Keratinocyte (primary cell): ENCODE results near the gene SKIDA1. TPM values are rescaled to one million over a fixed set of nuclear protein-coding genes. Genes with fewer than 3 reads are reported as not detected.

Experiments
- DNase-seq: peaks from one replicate; pipeline ENCODE4 v3.0.0-alpha.2; 2011; ENCODE audit warnings: low read depth, missing footprints, low spot score
- FAIRE-seq: peaks from 2 replicates; lab custom pipeline; 2011; peaks lifted over from hg19 to GRCh38; lab: Jason Lieb, UNC
- H2AFZ ChIP-seq: 2 replicates; pipeline ENCODE4 v1.6.0; 2012; ENCODE audit warnings: low read length, control low read depth, inconsistent platforms; ENCODE audit not compliant: control insufficient read depth
- H3K27ac ChIP-seq: 2 replicates; pipeline ENCODE4 v1.5.1; 2011; ENCODE audit warnings: low read length; ENCODE audit not compliant: control insufficient read depth, insufficient read depth
- H3K27me3 ChIP-seq: 3 replicates; pipeline ENCODE4 v1.6.0; 2011; ENCODE audit warnings: low read length; ENCODE audit not compliant: control insufficient read depth, insufficient read depth; ENCODE audit errors: extremely low read depth
- H3K36me3 ChIP-seq, 2 experiments: 2 replicates in 1 of 2; 3 replicates in 1 of 2; pipeline ENCODE4 v1.5.1; 2011; ENCODE audit warnings: low read length in 2 of 2, mild to moderate bottlenecking in 1 of 2; ENCODE audit not compliant: control insufficient read depth in 2 of 2, insufficient read depth in 2 of 2; ENCODE audit errors: extremely low read depth in 1 of 2
- H3K4me1 ChIP-seq: 3 replicates; pipeline ENCODE4 v1.5.1; 2011; ENCODE audit warnings: low read length; ENCODE audit not compliant: control insufficient read depth, insufficient read depth; ENCODE audit errors: extremely low read depth
- H3K4me2 ChIP-seq: 3 replicates; pipeline ENCODE4 v1.6.0; 2011; ENCODE audit warnings: low read depth, low read length; ENCODE audit not compliant: control insufficient read depth, insufficient read depth; ENCODE audit errors: extremely low read depth
- H3K4me3 ChIP-seq, 3 experiments: fragments of 200-600 bp in 1 of 3; sonication (generic) in 1 of 3; 2 replicates in 2 of 3; 3 replicates in 1 of 3; pipeline ENCODE4 v1.5.1; 2011 to 2016; ENCODE audit warnings: low read length in 3 of 3, mild to moderate bottlenecking in 3 of 3, control low read depth in 2 of 3, inconsistent platforms in 1 of 3, low read depth in 1 of 3, mixed read lengths in 1 of 3, mixed run types in 1 of 3, moderate library complexity in 1 of 3; ENCODE audit not compliant: control insufficient read depth in 2 of 3, insufficient read depth in 2 of 3; ENCODE audit errors: extremely low read depth in 1 of 3
- H3K79me2 ChIP-seq: 2 replicates; pipeline ENCODE4 v1.6.0; 2012; ENCODE audit warnings: low read length; ENCODE audit not compliant: control insufficient read depth, insufficient read depth
- H3K9ac ChIP-seq: 3 replicates; pipeline ENCODE4 v1.6.0; 2011; ENCODE audit warnings: low read length; ENCODE audit not compliant: control insufficient read depth, insufficient read depth; ENCODE audit errors: extremely low read depth
- H3K9me1 ChIP-seq: 3 replicates; pipeline ENCODE4 v1.6.0; 2011; ENCODE audit warnings: low read length; ENCODE audit not compliant: control insufficient read depth, insufficient read depth; ENCODE audit errors: extremely low read depth
- H3K9me3 ChIP-seq: 2 replicates; pipeline ENCODE4 v1.5.1; 2012; ENCODE audit warnings: low read depth, low read length; ENCODE audit not compliant: control insufficient read depth
- H4K20me1 ChIP-seq: 3 replicates; pipeline ENCODE4 v1.6.0; 2011; ENCODE audit warnings: low read length; ENCODE audit not compliant: control insufficient read depth, insufficient read depth; ENCODE audit errors: extremely low read depth
- EZH2 ChIP-seq: IDR thresholded peaks from one replicate; pipeline ENCODE4 v1.6.1; 2012; ENCODE audit warnings: inconsistent platforms, mild to moderate bottlenecking, low read length, moderate library complexity
- dilution Hi-C: fragments of 300-500 bp; cut with MboI; formaldehyde crosslinking; loops from one replicate; pipeline ENCODE4 v1.7.0; 2020; ENCODE audit warnings: low sequenced_read_pairs; ENCODE audit not compliant: extremely low pct_ligation_motif_present
- polyA plus RNA-seq, 5 experiments: library from polyadenylated mRNA; depleted of rRNA in 3 of 5; stranded (reverse) in 3 of 5; stranded (forward) in 1 of 5; unstranded in 1 of 5; fragments of >200 nt; gene quantifications; 1 replicate in 1 of 5; 2 replicates in 3 of 5; 3 replicates in 1 of 5; pipeline versions ENCODE4 v1.2.1 to v1.2.3, GENCODE V29; 2011 to 2012; ENCODE audit warnings: missing spikeins in 2 of 5, low read depth in 1 of 5, low replicate concordance in 1 of 5
- TF ChIP-seq, protein P1 (sequence below), 3 experiments: IDR thresholded peaks in 1 of 3; conservative IDR thresholded peaks in 1 of 3; optimal IDR thresholded peaks in 1 of 3; 2 replicates in 2 of 3; 3 replicates in 1 of 3; pipeline versions ENCODE3 to v1.5.1; 2011; ENCODE audit warnings: low read length in 3 of 3, mild to moderate bottlenecking in 3 of 3, moderate library complexity in 2 of 3, control low read depth in 1 of 3, inconsistent platforms in 1 of 3; ENCODE audit not compliant: insufficient read depth in 2 of 3; ENCODE audit errors: extremely low read depth in 1 of 3

The SKIDA1 gene
- polyA plus RNA-seq, 1 donor (not counting 4 experiments of a cell fraction or from before 2014, with no cell fraction given) = 0.13 TPM

DNA sequence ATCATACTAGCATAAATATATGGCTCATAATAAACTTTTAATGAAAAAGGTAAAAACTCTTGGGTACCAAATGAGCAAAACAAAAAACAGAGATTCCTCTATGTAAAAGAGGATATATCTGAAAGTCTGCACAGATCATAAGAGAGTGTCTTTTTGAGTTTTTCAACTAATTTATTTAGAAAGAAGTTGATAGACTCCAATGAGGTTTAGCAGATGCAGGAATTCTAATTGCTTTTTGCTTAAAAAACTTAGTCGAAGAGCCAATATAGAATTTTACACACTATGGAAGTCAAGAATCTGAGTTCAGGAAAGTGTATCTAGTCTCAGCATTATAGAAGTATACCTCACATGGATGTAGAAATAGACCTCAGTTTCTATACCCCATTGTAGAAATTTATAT, 5.2 kb upstream of the SKIDA1 start:
- H3K9me3 ChIP-seq = no peaks in the 10 kb centered on the region
- peaks cover 9% of the 10 kb centered on the region for H3K79me2 ChIP-seq
- no peak for FAIRE-seq
- peaks cover 23% of the 10 kb centered on the region for H3K4me1 ChIP-seq
- H3K4me2 ChIP-seq = peak overlapping the region; percentile 38
- dilution Hi-C loops = no loop called here
- H3K36me3 ChIP-seq = no peaks in the 10 kb centered on the region
- no peaks in the 10 kb centered on the region for H3K9me1 ChIP-seq
- no peak overlapping the region for H3K27ac ChIP-seq
- no peak overlapping the region for H3K4me3 ChIP-seq
- H3K27me3 ChIP-seq = no peaks in the 10 kb centered on the region
- TF ChIP-seq, protein P1, sequence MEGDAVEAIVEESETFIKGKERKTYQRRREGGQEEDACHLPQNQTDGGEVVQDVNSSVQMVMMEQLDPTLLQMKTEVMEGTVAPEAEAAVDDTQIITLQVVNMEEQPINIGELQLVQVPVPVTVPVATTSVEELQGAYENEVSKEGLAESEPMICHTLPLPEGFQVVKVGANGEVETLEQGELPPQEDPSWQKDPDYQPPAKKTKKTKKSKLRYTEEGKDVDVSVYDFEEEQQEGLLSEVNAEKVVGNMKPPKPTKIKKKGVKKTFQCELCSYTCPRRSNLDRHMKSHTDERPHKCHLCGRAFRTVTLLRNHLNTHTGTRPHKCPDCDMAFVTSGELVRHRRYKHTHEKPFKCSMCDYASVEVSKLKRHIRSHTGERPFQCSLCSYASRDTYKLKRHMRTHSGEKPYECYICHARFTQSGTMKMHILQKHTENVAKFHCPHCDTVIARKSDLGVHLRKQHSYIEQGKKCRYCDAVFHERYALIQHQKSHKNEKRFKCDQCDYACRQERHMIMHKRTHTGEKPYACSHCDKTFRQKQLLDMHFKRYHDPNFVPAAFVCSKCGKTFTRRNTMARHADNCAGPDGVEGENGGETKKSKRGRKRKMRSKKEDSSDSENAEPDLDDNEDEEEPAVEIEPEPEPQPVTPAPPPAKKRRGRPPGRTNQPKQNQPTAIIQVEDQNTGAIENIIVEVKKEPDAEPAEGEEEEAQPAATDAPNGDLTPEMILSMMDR (optimal IDR thresholded peaks at IDR 0.05 in 1 of 3, IDR thresholded peaks at IDR 0.05 in 1 of 3, conservative IDR thresholded peaks at IDR 0.05 in 1 of 3; ENCODE audit: extremely low read depth in 1 of 3, insufficient read depth in 2 of 3, low read length in 3 of 3) = no peak
- TF ChIP-seq EZH2 = no peak
- H3K9ac ChIP-seq = no peak overlapping the region
- H2AFZ ChIP-seq = no peak overlapping the region
- DNase-seq = no peak
- peaks cover 2% of the 10 kb centered on the region for H4K20me1 ChIP-seq

DNA sequence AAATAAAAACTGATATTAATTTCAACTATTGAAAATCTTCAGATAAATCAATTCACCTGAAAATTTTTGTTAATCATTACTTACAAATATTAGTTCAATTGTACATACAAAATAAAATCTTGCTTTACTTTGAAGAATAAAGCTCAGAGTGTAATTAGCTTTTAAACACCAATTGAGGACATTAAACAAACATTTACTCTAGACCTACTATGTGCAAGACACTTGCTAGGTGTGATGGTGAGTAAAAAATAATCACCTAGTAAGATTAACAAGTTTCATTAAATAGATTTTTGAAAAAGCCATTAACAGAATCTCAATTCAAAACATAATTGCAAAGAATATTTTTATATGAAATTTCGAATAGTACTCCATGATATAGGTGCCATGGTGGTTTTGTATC, 4.7 kb upstream of the SKIDA1 start:
- Histone ChIP-seq H3K4me1 (peaks cover 19% of the 10 kb centered on the region), H3K9me3 (no peaks in the 10 kb centered on the region), H3K9ac (no peak overlapping the region), H3K4me3 (no peak overlapping the region), H3K27me3 (no peaks in the 10 kb centered on the region), H4K20me1 (no peaks in the 10 kb centered on the region), H3K79me2 (peaks cover 4% of the 10 kb centered on the region), H3K36me3 (no peaks in the 10 kb centered on the region), H3K27ac (no peak overlapping the region), H3K4me2 (peak overlapping the region; percentile 75), H2AFZ (no peak overlapping the region), H3K9me1 (no peaks in the 10 kb centered on the region)
- FAIRE-seq (no peak), DNase-seq (no peak)
- dilution Hi-C loops = no loop called here
- TF ChIP-seq, protein P1 (optimal IDR thresholded peaks at IDR 0.05 in 1 of 3, IDR thresholded peaks at IDR 0.05 in 1 of 3, conservative IDR thresholded peaks at IDR 0.05 in 1 of 3; ENCODE audit: extremely low read depth in 1 of 3, insufficient read depth in 2 of 3, low read length in 3 of 3) = no peak
- no peak for TF ChIP-seq EZH2
